Testis (tissue), 3 donors: ENCODE results near the gene TULP4. TPM values are rescaled to one million over a fixed set of nuclear protein-coding genes. Genes with fewer than 3 reads are reported as not detected.

Experiments
- DNase-seq: peaks from one replicate; pipeline ENCODE4 v3.0.0-alpha.2; 2019
- H3K27ac ChIP-seq, 2 donors: fragments of 200-600 bp; sonication (generic); one replicate each; pipeline ENCODE4 v1.5.1; 2019
- H3K27me3 ChIP-seq: fragments of 200-600 bp; sonication (generic); one replicate; pipeline ENCODE4 v1.5.1; 2019
- H3K36me3 ChIP-seq: fragments of 200-600 bp; sonication (generic); one replicate; pipeline ENCODE4 v1.5.1; 2017; ENCODE audit warnings: low read depth; ENCODE audit errors: missing control alignments
- H3K4me1 ChIP-seq: fragments of 200-600 bp; sonication (generic); one replicate; pipeline ENCODE4 v1.5.1; 2019
- H3K4me3 ChIP-seq, 2 donors: fragments of 200-600 bp; sonication (generic); one replicate each; pipeline ENCODE4 v1.5.1; 2017 to 2019
- H3K9me3 ChIP-seq: fragments of 200-600 bp; sonication (generic); one replicate; pipeline ENCODE4 v1.5.1; 2017
- CTCF ChIP-seq, 3 experiments: fragments of 450-650 bp in 2 of 3; fragments of 200-600 bp in 1 of 3; sonication (generic) in 1 of 3; IDR thresholded peaks; one replicate each; pipeline ENCODE4 v1.5.1; 2016 to 2019; ENCODE audit warnings: antibody characterized with exemption in 3 of 3, mild to moderate bottlenecking in 2 of 3, moderate library complexity in 1 of 3
- POLR2A ChIP-seq: fragments of 450-650 bp; IDR thresholded peaks from one replicate; pipeline ENCODE4 v1.6.1; 2017; ENCODE audit warnings: antibody characterized with exemption, mild to moderate bottlenecking, moderate library complexity
- WGBS, 2 donors: methylation state at CpG; one replicate each; pipeline ENCODE4 v1.1.5; 2018; 5-methylcytosine and 5-hydroxymethylcytosine counted together
- intact Hi-C: fragments of 100-400 bp; cut with DNase I; formaldehyde crosslinking; loops from one replicate; pipeline ENCODE4 v1.15.1; 2023; ENCODE audit warnings: low total_unique reads
- polyA plus RNA-seq: library from polyadenylated mRNA; stranded (reverse); fragments of 350-450 nt; fragmentation: Illumina TruSeq; extraction: RNeasy Lipid Tissue Mini Kit (QIAGEN cat#74804); gene quantifications from one replicate; pipeline ENCODE4 v1.2.3, GENCODE V29; 2014; ENCODE audit warnings: low read depth, low replicate concordance; ENCODE audit not compliant: insufficient read depth
- total RNA-seq, 2 donors: library from RNA; depleted of rRNA; stranded (reverse); fragments of >200 nt; gene quantifications; one replicate each; pipeline ENCODE4 v1.2.3, GENCODE V29; 2016

The TULP4 gene
- total and polyA plus RNA-seq, 3 donors from 2014 or later = 18.0 to 211 (median 116) TPM

DNA sequence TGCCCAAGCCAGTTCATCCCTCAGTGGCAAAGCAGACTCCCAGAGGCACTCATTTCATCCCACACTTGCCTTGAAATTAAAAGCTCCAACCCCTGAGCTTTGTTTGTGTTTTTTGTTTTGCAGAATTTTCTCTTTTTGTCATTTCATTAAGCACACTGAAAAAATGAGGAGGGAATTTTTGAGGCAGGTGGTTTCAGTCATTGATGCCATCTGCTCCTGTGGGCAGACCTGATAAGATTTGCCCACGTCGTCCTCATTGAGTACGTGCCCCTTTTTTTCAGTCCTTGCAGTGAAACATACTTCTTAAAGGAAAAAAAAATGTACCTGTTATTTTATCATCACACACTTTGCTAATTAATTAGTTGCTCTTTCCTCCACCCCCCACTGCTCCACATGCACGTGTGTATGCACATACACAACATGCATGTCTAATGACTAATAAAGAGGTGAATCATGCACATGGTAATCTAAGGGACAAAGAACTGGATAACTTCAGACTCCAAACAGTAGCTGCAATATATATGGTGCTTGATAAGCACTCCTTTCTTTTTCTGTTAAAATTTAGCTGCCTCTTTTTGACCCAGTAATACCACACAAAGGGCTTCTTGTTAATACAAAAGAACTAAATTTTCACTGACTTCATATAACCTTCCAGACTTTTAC, 145.5 kb downstream of the TULP4 start:
- Histone ChIP-seq H3K27ac (no peak overlapping the region), H3K4me1 (no peaks in the 10 kb centered on the region), H3K4me3 (no peak overlapping the region), H3K27me3 (no peaks in the 10 kb centered on the region), H3K9me3 (no peaks in the 10 kb centered on the region), H3K36me3 (no peaks in the 10 kb centered on the region)
- no peak for DNase-seq
- intact Hi-C loops = no loop called here
- WGBS, 2 donors = 75 to 78% methylated on average over 4 of the region's 4 CpGs
- TF ChIP-seq CTCF (IDR thresholded peaks at IDR 0.05) = no peak
- TF ChIP-seq POLR2A = no peak

DNA sequence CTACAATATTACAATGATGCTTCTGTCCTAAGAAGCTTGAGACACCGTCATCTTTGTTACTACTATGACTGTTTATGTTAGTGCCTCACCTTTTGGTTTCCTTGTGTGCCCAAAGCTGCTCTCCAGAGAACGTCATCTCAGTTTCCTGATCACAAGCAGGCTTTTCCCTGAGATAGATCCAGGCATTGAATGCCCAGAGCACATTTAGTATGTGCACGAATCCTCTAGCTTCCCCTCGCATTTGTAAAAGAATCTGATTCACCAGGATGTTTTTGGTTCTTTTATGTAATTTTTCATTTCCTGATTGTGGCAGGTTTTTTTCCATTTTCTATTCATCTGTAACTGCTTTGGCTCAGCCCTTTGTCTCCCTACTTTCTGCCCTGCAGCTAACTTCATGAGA, 147.5 kb downstream of the TULP4 start:
- DNase-seq = no peak
- no peaks in the 10 kb centered on the region for H3K36me3 ChIP-seq
- intact Hi-C loops = no loop called here
- no peaks in the 10 kb centered on the region for H3K9me3 ChIP-seq
- H3K4me3 ChIP-seq = no peak overlapping the region
- H3K27ac ChIP-seq = no peak overlapping the region
- WGBS, 2 donors = 92 to 97% methylated on average over 4 of the region's 4 CpGs
- no peaks in the 10 kb centered on the region for H3K4me1 ChIP-seq
- TF ChIP-seq POLR2A (no peak), CTCF (IDR thresholded peaks at IDR 0.05) (no peak)
- no peaks in the 10 kb centered on the region for H3K27me3 ChIP-seq

GRCh38 chr6:158460602-158461169, 148.4 kb downstream of the TULP4 start:
- Histone ChIP-seq H3K27ac (no peak overlapping the region), H3K4me1 (no peaks in the 10 kb centered on the region), H3K27me3 (no peaks in the 10 kb centered on the region), H3K4me3 (no peak overlapping the region), H3K36me3 (no peaks in the 10 kb centered on the region), H3K9me3 (no peaks in the 10 kb centered on the region)
- no peak for DNase-seq
- intact Hi-C loops = no loop called here
- 91 to 93% methylated on average over 2 of the region's 2 CpGs for WGBS, 2 donors
- TF ChIP-seq POLR2A = no peak
- no peak for TF ChIP-seq CTCF (IDR thresholded peaks at IDR 0.05)

DNA sequence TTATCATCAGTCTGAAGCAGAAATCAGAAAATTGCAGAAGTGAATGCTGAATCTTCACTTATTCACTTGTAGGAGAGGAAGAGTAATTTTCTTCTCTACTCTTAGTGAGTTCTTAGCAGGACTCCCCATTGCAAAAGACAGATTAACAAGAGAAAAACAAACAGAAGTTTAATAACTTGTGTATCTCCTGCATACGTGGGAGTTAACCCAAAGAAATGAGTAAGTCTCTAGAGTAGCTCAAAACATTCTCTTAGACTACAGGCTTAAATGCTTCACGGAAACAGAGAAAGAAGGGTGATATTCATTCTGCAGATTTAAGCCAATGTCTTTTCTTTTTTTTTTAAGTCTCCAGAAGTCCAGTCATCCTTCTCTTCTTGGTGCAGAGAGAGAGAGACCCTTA, 149.7 kb downstream of the TULP4 start:
- no peak for DNase-seq

More for the DNA sequence above, 149.7 kb downstream of the TULP4 start:
- H3K36me3 ChIP-seq = no peaks in the 10 kb centered on the region
- no peaks in the 10 kb centered on the region for H3K9me3 ChIP-seq
- WGBS, 2 donors = 65 to 74% methylated on average over 2 of the region's 2 CpGs
- H3K27ac ChIP-seq = no peak overlapping the region
- H3K4me3 ChIP-seq = no peak overlapping the region
- TF ChIP-seq CTCF (IDR thresholded peaks at IDR 0.05) = no peak
- no peak for TF ChIP-seq POLR2A
- H3K27me3 ChIP-seq = no peaks in the 10 kb centered on the region
- intact Hi-C loops = no loop called here
- H3K4me1 ChIP-seq = no peaks in the 10 kb centered on the region
